Coronary artery (tissue), 2 donors: Measurements from ENCODE around the gene NDST1.
A peak's percentile ranks its signal among the peaks of the same experiment; 100 is the strongest.

Experiments
- DNase-seq: peaks from one replicate; pipeline ENCODE4 v3.0.0-alpha.2; 2017; ENCODE audit warnings: low spot score
- H3K27ac ChIP-seq, 2 donors: fragments of 200-600 bp; sonication (generic); one replicate each; pipeline ENCODE4 v1.5.1; 2016 to 2019
- H3K4me3 ChIP-seq: fragments of 200-600 bp; sonication (generic); 2 replicates; pipeline ENCODE4 v1.5.1; 2016; ENCODE audit warnings: mild to moderate bottlenecking, moderate library complexity
- CTCF ChIP-seq: fragments of 200-600 bp; sonication (generic); IDR thresholded peaks from one replicate; pipeline ENCODE4 v1.5.1; 2019; ENCODE audit warnings: antibody characterized with exemption

Gene NDST1

DNA sequence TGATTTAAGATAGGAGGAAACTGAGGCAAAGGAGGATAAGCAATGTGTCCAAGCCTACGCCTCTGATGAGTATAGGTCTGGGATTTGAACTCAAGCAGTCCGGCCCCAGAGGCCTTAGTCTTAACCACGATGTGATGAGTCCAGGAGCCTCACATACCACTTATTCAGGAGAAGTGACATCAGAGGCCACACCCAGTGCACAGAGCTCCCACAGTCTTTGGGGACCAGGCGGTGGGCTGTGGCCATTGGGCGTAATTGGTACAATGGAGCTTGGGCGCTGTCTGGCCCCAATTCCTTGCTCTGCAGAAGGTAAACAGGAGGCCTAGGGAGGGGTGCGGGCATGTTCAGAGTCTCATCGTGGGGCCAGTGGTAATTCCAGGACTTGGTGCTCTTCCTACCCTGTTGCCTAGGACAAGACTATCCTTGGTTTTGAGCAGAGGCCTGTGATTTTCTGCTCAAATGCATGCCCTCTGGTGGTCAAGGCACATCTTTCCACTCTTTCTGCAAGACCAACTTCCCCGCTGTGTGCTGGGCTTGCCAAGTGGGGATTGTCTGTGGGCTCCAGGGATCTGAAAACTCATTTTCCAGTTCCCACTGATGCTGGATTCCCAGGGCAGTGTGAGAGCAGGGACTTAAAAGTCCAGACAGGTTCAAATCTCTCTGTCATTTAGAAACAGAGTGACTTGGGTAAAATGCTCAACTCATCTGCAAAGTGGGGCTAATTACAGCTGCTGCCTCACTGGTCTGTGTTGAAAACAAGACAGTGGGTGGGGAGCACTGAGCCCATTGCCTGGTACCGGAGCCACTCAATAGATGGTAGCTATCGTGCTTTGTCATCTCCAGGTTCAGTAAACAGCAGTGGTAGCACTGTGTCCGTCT lies 15.8 kb downstream of the NDST1 start:
- peak overlapping the region in 1 of 2 donors; percentile 33 for H3K27ac ChIP-seq
- no peak overlapping the region for H3K4me3 ChIP-seq
- no peak for DNase-seq

GRCh38 chr5:150525163-150525562 lies 17.2 kb downstream of the NDST1 start:
- Histone ChIP-seq H3K4me3 (no peak overlapping the region), H3K27ac (peak overlapping the region in 1 of 2 donors; percentile 36)
- DNase-seq: no peak
- no peak for TF ChIP-seq CTCF

More for the DNA sequence above, 15.8 kb downstream of the NDST1 start:
- TF ChIP-seq CTCF: peak; percentile 40

GRCh38 chr5:150525781-150526180 lies 17.9 kb downstream of the NDST1 start:
- no peak for DNase-seq
- no peak for TF ChIP-seq CTCF
- no peak overlapping the region for H3K4me3 ChIP-seq
- H3K27ac ChIP-seq: no peak overlapping the region

GRCh38 chr5:150527038-150527437 lies 19.1 kb downstream of the NDST1 start:
- no peak for TF ChIP-seq CTCF
- DNase-seq: no peak
- Histone ChIP-seq H3K4me3 (no peak overlapping the region), H3K27ac (no peak overlapping the region)

DNA sequence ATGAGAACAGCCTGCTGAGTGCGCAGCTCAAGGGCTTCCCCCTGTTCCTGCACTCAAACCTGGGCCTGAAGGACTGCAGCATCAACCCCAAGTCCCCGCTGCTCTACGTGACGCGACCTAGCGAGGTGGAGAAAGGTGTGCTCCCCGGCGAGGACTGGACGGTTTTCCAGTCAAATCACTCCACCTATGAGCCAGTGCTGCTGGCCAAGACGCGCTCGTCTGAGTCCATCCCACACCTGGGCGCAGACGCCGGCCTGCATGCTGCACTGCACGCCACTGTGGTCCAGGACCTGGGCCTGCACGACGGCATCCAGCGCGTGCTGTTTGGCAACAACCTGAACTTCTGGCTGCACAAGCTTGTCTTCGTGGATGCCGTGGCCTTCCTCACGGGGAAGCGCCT lies 19.9 kb downstream of the NDST1 start:
- TF ChIP-seq CTCF: no peak
- H3K4me3 ChIP-seq: no peak overlapping the region
- H3K27ac ChIP-seq: no peak overlapping the region
- no peak for DNase-seq

DNA sequence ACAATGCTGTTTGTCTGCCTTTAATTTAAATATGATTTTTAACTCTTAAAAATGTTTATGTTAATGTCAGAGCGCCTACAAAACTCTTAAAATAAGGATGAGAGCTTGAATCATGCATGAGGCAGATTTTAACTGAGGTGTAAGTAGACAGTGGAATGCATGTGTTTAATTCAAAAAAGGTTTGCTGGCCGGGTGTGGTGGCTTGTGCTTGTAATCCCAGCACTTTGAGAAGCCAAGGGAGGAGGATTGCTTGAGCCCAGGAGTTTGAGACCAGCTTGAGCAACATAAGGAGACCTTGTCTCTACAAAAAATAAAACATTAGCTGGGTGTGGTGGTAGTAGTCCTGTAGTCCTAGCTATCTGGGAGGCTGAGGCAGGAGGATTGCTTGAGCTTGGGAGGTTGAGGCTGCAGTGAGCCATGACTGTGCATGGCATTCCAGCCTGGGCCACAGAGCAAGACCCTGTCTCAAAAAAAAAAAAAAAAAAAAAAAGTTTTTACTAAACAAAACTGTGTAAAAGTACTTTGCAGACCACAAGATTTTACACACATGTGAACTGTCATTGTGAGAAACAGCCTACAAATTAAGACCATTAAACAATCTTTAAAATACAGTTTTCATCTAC lies 21.1 kb downstream of the NDST1 start:
- no peak for TF ChIP-seq CTCF
- no peak for DNase-seq
- Histone ChIP-seq H3K27ac (no peak overlapping the region), H3K4me3 (no peak overlapping the region)

DNA sequence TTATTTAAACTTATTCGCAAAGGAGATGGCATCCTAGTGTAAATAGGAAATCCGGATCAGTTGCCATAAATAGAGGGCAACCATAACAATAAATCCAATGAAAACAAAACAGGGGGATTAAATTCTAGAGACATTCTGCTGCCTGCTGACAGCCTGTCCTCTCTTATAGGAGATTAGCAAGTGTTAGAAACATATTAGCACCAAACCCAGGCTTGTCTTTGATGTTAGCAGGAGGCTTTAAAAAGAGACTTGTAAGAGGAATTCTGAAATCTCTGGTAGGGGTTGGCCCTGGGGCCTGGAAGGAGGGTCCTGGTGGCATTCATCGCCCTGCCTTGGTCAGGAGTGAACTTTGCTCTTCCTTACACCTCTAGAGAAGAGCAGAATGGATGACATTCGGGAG lies 21.6 kb downstream of the NDST1 start:
- no peak for TF ChIP-seq CTCF
- Histone ChIP-seq H3K4me3 (no peak overlapping the region), H3K27ac (peak overlapping the region in 1 of 2 donors; percentile 33)
- DNase-seq: no peak
